B cell (primary cell): ENCODE measurements around the gene UGGT1. TPM values are rescaled to one million over a fixed set of nuclear protein-coding genes. Genes with fewer than 3 reads are reported as not detected.

Experiments used
- ATAC-seq: fragments of 200-7000 bp; cut with Tn5 transposase; one replicate; pipeline ENCODE4 v1.10.0; 2021; ENCODE audit warnings: low read depth, mild to moderate bottlenecking, moderate number of reproducible peaks, moderate library complexity
- CTCF ChIA-PET: fragments of 350-600 bp; sonication (Branson Sonifier 250); formaldehyde crosslinking; loops from one replicate; lab custom pipeline; 2021; ENCODE audit warnings: antibody characterized with exemption, inconsistent platforms; lab: Charles Lee
- POLR2A ChIA-PET: fragments of 350-600 bp; sonication (Branson Sonifier 250); formaldehyde crosslinking; loops from one replicate; lab custom pipeline; 2021; ENCODE audit warnings: antibody characterized with exemption; lab: Charles Lee
- DNase-seq: peaks from one replicate; pipeline ENCODE4 v3.0.0; 2013
- H2AFZ ChIP-seq: 2 replicates; pipeline ENCODE4 v1.6.1; 2012; ENCODE audit warnings: mild to moderate bottlenecking, low read depth, low read length; ENCODE audit not compliant: insufficient read depth, poor library complexity, severe bottlenecking
- H3K27ac ChIP-seq, 2 donors: 1 replicate in 1 of 2; 2 replicates in 1 of 2; pipeline ENCODE4 v1.5.1; 2012 to 2013; ENCODE audit warnings: low read length in 2 of 2, mild to moderate bottlenecking in 2 of 2, moderate library complexity in 1 of 2
- H3K27me3 ChIP-seq, 4 experiments: fragments of 200-600 bp in 1 of 4; sonication (generic) in 1 of 4; replicated peaks in 1 of 4; 1 replicate in 2 of 4; 2 replicates in 2 of 4; pipeline versions ENCODE4 v1.6.1 to v1.7.0; 2013 to 2016; ENCODE audit warnings: low read length in 3 of 4, mild to moderate bottlenecking in 2 of 4, mixed read lengths in 1 of 4, moderate library complexity in 1 of 4; ENCODE audit not compliant: insufficient read depth in 4 of 4, control insufficient read depth in 3 of 4; ENCODE audit errors: control extremely low read depth in 1 of 4
- H3K36me3 ChIP-seq, 2 experiments: replicated peaks in 1 of 2; 1 replicate in 1 of 2; 2 replicates in 1 of 2; pipeline versions ENCODE4 v1.6.1 to v1.7.1; 2013; ENCODE audit warnings: low read length in 1 of 2; ENCODE audit not compliant: insufficient read depth in 2 of 2, control insufficient read depth in 1 of 2; ENCODE audit errors: control extremely low read depth in 1 of 2, extremely low read depth in 1 of 2
- H3K4me1 ChIP-seq, 2 donors: fragments of 200-600 bp in 1 of 2; sonication (generic) in 1 of 2; 1 replicate in 1 of 2; 2 replicates in 1 of 2; pipeline versions ENCODE4 v1.5.1 to v1.6.1; 2013 to 2017; ENCODE audit warnings: low read length in 2 of 2; ENCODE audit not compliant: control insufficient read depth in 2 of 2, insufficient read depth in 2 of 2
- H3K4me2 ChIP-seq: replicated peaks from 2 replicates; pipeline ENCODE3; 2012; ENCODE audit warnings: mild to moderate bottlenecking, low read depth, low read length; ENCODE audit not compliant: poor library complexity, severe bottlenecking
- H3K4me3 ChIP-seq, 5 experiments: fragments of 200-600 bp in 1 of 5; sonication (generic) in 1 of 5; 1 replicate in 3 of 5; 2 replicates in 2 of 5; pipeline versions ENCODE4 v1.5.1 to v1.7.0; 2011 to 2016; ENCODE audit warnings: low read length in 4 of 5, mild to moderate bottlenecking in 4 of 5, low read depth in 2 of 5, control low read depth in 1 of 5, moderate library complexity in 1 of 5; ENCODE audit not compliant: insufficient read depth in 1 of 5; ENCODE audit errors: control extremely low read depth in 1 of 5, extremely low read depth in 1 of 5
- H3K79me2 ChIP-seq: fragments of 200-600 bp; sonication (generic); one replicate; pipeline ENCODE4 v1.6.0; 2016; ENCODE audit warnings: low read length; ENCODE audit not compliant: control insufficient read depth, insufficient read depth
- H3K9ac ChIP-seq: fragments of 200-600 bp; sonication (generic); 2 replicates; pipeline ENCODE4 v1.6.1; 2017; ENCODE audit warnings: mild to moderate bottlenecking, low read length, moderate library complexity
- H3K9me3 ChIP-seq, 3 donors: one replicate each; pipeline versions ENCODE4 v1.6.1 to v1.7.1; 2013; ENCODE audit warnings: low read length in 2 of 3; ENCODE audit not compliant: control insufficient read depth in 2 of 3, insufficient read depth in 1 of 3; ENCODE audit errors: control extremely low read depth in 1 of 3
- H4K20me1 ChIP-seq: 2 replicates; pipeline ENCODE4 v1.6.0; 2012; ENCODE audit warnings: mild to moderate bottlenecking, low read length; ENCODE audit not compliant: insufficient read depth, control insufficient read depth, poor library complexity, severe bottlenecking
- H3K27ac Mint-ChIP-seq: one replicate; pipeline ENCODE4 v1.8.0; 2021; ENCODE audit warnings: mixed read lengths
- H3K27me3 Mint-ChIP-seq: one replicate; pipeline ENCODE4 v1.8.0; 2021; ENCODE audit warnings: mixed read lengths
- H3K4me1 Mint-ChIP-seq: one replicate; pipeline ENCODE4 v1.8.0; 2021; ENCODE audit warnings: mixed read lengths
- H3K4me3 Mint-ChIP-seq: one replicate; pipeline ENCODE4 v1.8.0; 2021; ENCODE audit warnings: mixed read lengths
- H3K9me3 Mint-ChIP-seq: one replicate; pipeline ENCODE4 v1.8.0; 2022; ENCODE audit warnings: mixed read lengths; ENCODE audit not compliant: insufficient read depth
- EZH2 ChIP-seq: IDR thresholded peaks from 2 replicates; pipeline ENCODE4 v1.6.1; 2012; ENCODE audit warnings: borderline replicate concordance, low read depth, mild to moderate bottlenecking, moderate library complexity, low read length; ENCODE audit not compliant: insufficient read depth, poor library complexity, severe bottlenecking
- WGBS: methylation state at CpG from one replicate; pipeline ENCODE4 v1.1.5; 2013; ENCODE audit warnings: missing lambda C conversion rate; ENCODE audit not compliant: insufficient coverage; 5-methylcytosine and 5-hydroxymethylcytosine counted together
- intact Hi-C: fragments of 100-400 bp; cut with micrococcal nuclease; formaldehyde crosslinking; loops from one replicate; pipeline ENCODE4 v1.10.0; 2022
- polyA plus RNA-seq: library from polyadenylated mRNA; depleted of rRNA; stranded (reverse); fragments of >200 nt; gene quantifications from 2 replicates; pipeline ENCODE4 v1.2.3, GENCODE V29; 2012
- total RNA-seq, 2 donors: library from RNA; stranded (reverse); fragments of 120-200 nt in 1 of 2; gene quantifications; 1 replicate in 1 of 2; 2 replicates in 1 of 2; pipeline versions ENCODE4 v1.2.3 to v1.2.4, GENCODE V29; 2013 to 2022
- TF ChIP-seq, protein P1 (sequence below): fragments of 200-600 bp; IDR thresholded peaks from one replicate; pipeline ENCODE4 v1.8.0; 2022; ENCODE audit warnings: antibody characterized with exemption, mild to moderate bottlenecking

UGGT1 gene
- total and polyA plus RNA-seq, 2 donors (not counting 1 experiment from before 2014, with no cell fraction given), result 8.5 to 44.1 TPM

DNA sequence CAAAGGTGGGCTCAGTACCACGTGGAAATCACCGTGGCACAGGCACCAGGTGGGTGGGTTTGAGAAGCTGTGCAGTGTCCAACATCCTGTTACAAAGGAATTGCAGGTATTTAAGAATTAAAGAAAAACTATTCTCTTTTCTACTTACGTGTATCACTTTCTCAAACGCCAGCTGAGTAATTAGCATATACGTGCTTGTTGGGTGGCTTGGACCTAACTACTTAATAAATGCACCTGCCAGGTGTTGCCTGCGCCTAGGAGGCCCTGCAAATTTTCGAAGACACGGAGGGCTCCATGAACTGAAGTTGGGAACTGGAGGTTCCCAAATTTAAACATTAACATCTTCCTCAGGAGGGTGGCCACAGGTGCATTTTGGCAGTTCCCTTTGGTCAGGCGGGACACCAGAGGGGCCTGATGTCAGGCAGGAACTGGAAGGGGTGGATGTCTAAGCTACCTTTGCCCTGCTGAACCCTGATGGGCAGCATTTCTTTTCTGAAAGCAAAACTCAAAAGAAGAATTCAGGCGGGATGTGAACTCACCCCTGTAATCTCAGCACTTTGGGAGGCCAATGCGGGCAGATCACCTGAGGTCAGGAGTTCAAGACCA is 142.9 kb downstream of the UGGT1 start:
- ChIA-PET CTCF (interaction anchor here (0.6 to 3.0 kb wide), 9 partner anchors 18 to 778 kb away, joined by 3 to 13 read pairs (median 3); no protein-coding TSS in a partner anchor), POLR2A (interaction anchor here (0.6 to 0.7 kb wide), 2 partner anchors 10 to 1995 kb away, joined by 3 to 6 read pairs; no protein-coding TSS in a partner anchor)
- H2AFZ ChIP-seq, result peak overlapping the region; percentile 97
- Mint-ChIP-seq H3K4me3 (peak overlapping the region; percentile 85), H3K9me3 (no peaks in the 10 kb centered on the region), H3K4me1 (peaks cover 6% of the 10 kb centered on the region), H3K27me3 (peaks cover 3% of the 10 kb centered on the region), H3K27ac (peak overlapping the region; percentile 41)
- H3K36me3 ChIP-seq, result no peaks in the 10 kb centered on the region
- DNase-seq (no peak), ATAC-seq (peak; percentile 4)
- peaks cover 0 to 13% (median 5%) of the 10 kb centered on the region in 4 experiments for H3K27me3 ChIP-seq
- peak overlapping the region in 3 of 5 experiments; percentile 68 to 77 (median 74) for H3K4me3 ChIP-seq
- peak overlapping the region; percentile 98 for H3K4me2 ChIP-seq
- no peaks in the 10 kb centered on the region for H3K79me2 ChIP-seq
- intact Hi-C loops, result loop anchor here (1.0 to 2.0 kb wide), 3 partner anchors 55 to 351 kb away; no protein-coding TSS in a partner anchor
- peak overlapping the region; percentile 83 for H3K9ac ChIP-seq
- H3K27ac ChIP-seq, result no peak overlapping the region
- no peak for TF ChIP-seq EZH2
- TF ChIP-seq, protein P1, sequence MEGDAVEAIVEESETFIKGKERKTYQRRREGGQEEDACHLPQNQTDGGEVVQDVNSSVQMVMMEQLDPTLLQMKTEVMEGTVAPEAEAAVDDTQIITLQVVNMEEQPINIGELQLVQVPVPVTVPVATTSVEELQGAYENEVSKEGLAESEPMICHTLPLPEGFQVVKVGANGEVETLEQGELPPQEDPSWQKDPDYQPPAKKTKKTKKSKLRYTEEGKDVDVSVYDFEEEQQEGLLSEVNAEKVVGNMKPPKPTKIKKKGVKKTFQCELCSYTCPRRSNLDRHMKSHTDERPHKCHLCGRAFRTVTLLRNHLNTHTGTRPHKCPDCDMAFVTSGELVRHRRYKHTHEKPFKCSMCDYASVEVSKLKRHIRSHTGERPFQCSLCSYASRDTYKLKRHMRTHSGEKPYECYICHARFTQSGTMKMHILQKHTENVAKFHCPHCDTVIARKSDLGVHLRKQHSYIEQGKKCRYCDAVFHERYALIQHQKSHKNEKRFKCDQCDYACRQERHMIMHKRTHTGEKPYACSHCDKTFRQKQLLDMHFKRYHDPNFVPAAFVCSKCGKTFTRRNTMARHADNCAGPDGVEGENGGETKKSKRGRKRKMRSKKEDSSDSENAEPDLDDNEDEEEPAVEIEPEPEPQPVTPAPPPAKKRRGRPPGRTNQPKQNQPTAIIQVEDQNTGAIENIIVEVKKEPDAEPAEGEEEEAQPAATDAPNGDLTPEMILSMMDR, result peak; percentile 71
- peaks cover 0 to 3% (median 0%) of the 10 kb centered on the region in 3 donors for H3K9me3 ChIP-seq
- 63% methylated on average over 5 of the region's 11 CpGs for WGBS
- peaks cover 5 to 8% of the 10 kb centered on the region in 2 donors for H3K4me1 ChIP-seq
- no peaks in the 10 kb centered on the region for H4K20me1 ChIP-seq

DNA sequence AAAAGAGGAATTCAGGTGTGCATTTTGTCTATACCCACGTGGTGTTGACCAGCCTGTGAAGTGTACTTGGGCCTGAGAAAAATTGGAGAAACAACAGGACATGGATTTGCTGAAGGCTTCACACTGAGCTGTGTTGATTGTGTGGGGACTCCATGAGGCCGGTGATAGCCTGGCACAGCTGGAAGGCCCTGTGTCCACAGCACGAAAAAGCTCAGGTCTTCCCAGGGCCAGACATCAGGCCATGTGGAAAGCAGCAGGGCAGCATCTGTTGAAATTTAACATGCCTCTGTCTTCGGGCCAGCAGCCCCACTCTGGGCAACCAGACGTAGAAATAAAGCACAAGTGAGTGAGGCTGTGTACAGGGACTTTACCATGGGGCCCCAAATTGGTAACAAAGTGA is 143.6 kb downstream of the UGGT1 start:
- H4K20me1 ChIP-seq, result no peaks in the 10 kb centered on the region
- peaks cover 5 to 8% of the 10 kb centered on the region in 2 donors for H3K4me1 ChIP-seq
- DNase-seq, result no peak
- no peak overlapping the region for H3K9ac ChIP-seq
- TF ChIP-seq EZH2, result no peak
- TF ChIP-seq, protein P1, result no peak
- H3K4me2 ChIP-seq, result no peak overlapping the region
- H3K36me3 ChIP-seq, result no peaks in the 10 kb centered on the region
- no peak for ATAC-seq
- H3K27me3 ChIP-seq, result peaks cover 0 to 13% (median 5%) of the 10 kb centered on the region in 4 experiments
- H3K27ac ChIP-seq, result no peak overlapping the region
- no peaks in the 10 kb centered on the region for H3K79me2 ChIP-seq
- Mint-ChIP-seq H3K4me1 (peaks cover 6% of the 10 kb centered on the region), H3K4me3 (no peak overlapping the region), H3K27ac (no peak overlapping the region), H3K9me3 (no peaks in the 10 kb centered on the region), H3K27me3 (peaks cover 3% of the 10 kb centered on the region)
- peaks cover 0 to 3% (median 0%) of the 10 kb centered on the region in 3 donors for H3K9me3 ChIP-seq
- intact Hi-C loops, result no loop called here
- H3K4me3 ChIP-seq, result no peak overlapping the region
- WGBS, result 95% methylated on average over 5 of the region's 5 CpGs
- ChIA-PET POLR2A (interaction anchor here (0.7 kb wide), 1 partner anchor 1995 kb away, joined by 3 read pairs; no protein-coding TSS in a partner anchor), CTCF (interaction anchor here (0.7 to 3.0 kb wide), 6 partner anchors 17 to 779 kb away, joined by 3 to 13 read pairs (median 3); no protein-coding TSS in a partner anchor)
- no peak overlapping the region for H2AFZ ChIP-seq
